Measurements from ENCODE around the gene SCGB1A1.

The SCGB1A1 gene

DNA sequence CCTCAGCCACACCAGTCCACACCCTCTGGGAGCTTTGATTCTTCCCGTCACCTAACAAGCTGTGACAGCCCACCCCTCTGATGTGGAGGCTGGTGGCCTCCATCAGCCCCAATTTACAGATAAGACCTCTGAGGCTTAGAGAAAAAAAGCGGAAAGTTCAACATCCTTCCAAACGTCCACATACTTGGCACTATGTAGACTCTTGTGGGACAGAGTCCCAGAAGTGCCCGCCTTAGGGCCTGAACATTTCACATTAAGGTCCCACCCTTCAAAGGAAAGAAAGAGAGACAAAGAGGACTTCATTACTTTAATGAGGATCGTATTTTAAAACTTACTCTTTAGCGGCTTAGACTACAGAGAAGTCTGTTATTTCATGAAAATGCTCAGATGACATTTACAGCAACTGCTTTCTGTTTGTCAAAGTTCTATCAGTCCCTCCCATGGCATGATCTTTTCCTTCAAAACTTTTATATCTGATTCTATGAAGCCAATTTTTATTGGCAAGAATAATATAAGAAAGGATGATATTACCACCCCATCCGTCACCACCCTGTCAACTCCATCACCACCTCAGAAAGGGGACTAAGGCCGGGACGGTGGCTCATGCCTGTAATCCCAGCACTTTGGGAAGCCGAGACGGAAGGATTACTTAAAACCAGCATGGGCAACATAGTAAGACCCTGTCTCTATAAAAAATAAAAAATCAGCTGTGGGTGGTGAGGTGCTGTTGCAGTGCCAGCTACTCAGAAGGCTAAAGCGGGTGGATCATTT is 15.7 kb upstream of the SCGB1A1 start:
- TF ChIP-seq ZNF274 (IDR thresholded peaks at IDR 0.05; ENCODE audit: low read depth, low read length), result no peak

GRCh38 chr11:62404435-62404834 is 14.4 kb upstream of the SCGB1A1 start:
- no peak overlapping the region for H3K4me3 ChIP-seq (ENCODE audit: low read length)
- TF ChIP-seq ZNF274 (IDR thresholded peaks at IDR 0.05; ENCODE audit: low read depth, low read length), result no peak

More for the DNA sequence above, 15.7 kb upstream of the SCGB1A1 start:
- H3K4me3 ChIP-seq (ENCODE audit: low read length), result no peak overlapping the region

GRCh38 chr11:62404901-62405300 is 13.9 kb upstream of the SCGB1A1 start:
- H3K4me3 ChIP-seq (ENCODE audit: low read length), result no peak overlapping the region
- no peak for TF ChIP-seq ZNF274 (IDR thresholded peaks at IDR 0.05; ENCODE audit: low read depth, low read length)

GRCh38 chr11:62406034-62406433 is 12.8 kb upstream of the SCGB1A1 start:
- no peak for TF ChIP-seq ZNF274 (IDR thresholded peaks at IDR 0.05; ENCODE audit: low read depth, low read length)
- H3K4me3 ChIP-seq (ENCODE audit: low read length), result no peak overlapping the region

DNA sequence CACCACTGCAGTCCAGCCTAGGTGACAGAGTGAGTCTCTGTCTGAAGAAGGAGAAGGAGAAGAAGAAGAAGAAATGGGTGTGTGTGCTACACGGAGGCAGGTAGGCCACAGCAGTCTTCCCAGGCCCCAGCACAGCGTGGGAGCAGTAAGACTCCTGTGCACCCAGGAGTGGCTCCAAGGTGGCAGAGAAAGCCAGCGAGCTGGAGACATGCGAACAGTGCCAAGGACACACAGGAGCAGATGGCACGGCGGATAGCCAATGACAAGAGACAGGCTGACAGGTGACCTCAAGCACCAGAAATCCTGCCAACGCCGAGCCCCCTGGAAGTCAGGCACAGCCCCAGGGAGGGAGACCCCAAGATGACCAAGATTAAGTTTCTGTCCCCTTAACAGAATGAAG is 9.0 kb upstream of the SCGB1A1 start:
- H3K4me3 ChIP-seq (ENCODE audit: low read length), result no peak overlapping the region
- no peak for TF ChIP-seq ZNF274 (IDR thresholded peaks at IDR 0.05; ENCODE audit: low read depth, low read length)

- no peak for TF ChIP-seq ZNF274 (IDR thresholded peaks at IDR 0.05; ENCODE audit: low read depth, low read length)
- H3K4me3 ChIP-seq (ENCODE audit: low read length), result no peak overlapping the region
Observed at GRCh38 chr11:62410972-62411371, 7.9 kb upstream of the SCGB1A1 start.

DNA sequence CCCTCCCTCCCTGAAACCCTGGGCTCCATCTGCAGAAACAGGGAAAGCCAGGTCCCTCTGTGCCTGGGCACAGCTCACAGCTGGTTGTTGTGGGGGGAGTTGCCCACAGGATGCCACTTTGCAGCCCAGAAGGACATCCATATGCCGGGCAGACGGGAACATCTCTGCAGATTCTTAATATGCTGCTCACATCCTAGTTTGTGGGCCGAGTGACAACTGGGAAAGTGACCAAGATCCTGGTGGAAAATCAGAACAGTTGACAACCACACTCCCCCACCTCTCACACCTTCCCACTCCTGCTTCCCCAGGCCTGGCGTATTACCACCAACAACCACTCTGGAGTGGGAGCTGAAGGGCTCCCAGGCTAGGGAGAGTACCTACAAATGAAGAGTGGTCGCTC is 7.3 kb upstream of the SCGB1A1 start:
- no peak overlapping the region for H3K4me3 ChIP-seq (ENCODE audit: low read length)
- no peak for TF ChIP-seq ZNF274 (IDR thresholded peaks at IDR 0.05; ENCODE audit: low read depth, low read length)

- no peak for TF ChIP-seq ZNF274 (IDR thresholded peaks at IDR 0.05; ENCODE audit: low read depth, low read length)
- no peak overlapping the region for H3K4me3 ChIP-seq (ENCODE audit: low read length)
Observed at GRCh38 chr11:62413060-62413696, 5.7 kb upstream of the SCGB1A1 start.

- H3K4me3 ChIP-seq (ENCODE audit: low read length), result no peak overlapping the region
- no peak for TF ChIP-seq ZNF274 (IDR thresholded peaks at IDR 0.05; ENCODE audit: low read depth, low read length)
Observed at GRCh38 chr11:62416596-62416995, 2.2 kb upstream of the SCGB1A1 start.

DNA sequence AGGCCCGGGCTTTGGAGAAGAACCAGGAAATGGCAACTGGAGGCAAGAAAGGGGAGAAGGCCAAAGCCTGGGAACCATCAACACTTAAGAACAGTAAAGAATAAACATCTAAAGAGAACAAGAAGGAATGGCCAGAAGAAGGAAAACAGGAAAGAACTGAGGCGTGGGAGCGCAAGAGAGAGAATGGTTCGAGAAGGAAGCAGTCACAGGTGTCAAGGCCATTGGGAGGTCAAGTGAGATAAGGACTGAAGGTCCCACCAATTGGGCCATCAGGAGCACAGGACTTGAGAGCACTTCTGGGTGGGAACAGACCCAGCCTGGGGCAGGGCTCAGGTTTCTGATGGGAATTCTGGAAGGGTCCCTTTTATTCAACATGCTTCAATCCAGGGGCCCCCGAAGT is 697 bp upstream of the SCGB1A1 start:
- H3K4me3 ChIP-seq (ENCODE audit: low read length), result no peak overlapping the region
- TF ChIP-seq ZNF274 (IDR thresholded peaks at IDR 0.05; ENCODE audit: low read depth, low read length), result no peak

DNA sequence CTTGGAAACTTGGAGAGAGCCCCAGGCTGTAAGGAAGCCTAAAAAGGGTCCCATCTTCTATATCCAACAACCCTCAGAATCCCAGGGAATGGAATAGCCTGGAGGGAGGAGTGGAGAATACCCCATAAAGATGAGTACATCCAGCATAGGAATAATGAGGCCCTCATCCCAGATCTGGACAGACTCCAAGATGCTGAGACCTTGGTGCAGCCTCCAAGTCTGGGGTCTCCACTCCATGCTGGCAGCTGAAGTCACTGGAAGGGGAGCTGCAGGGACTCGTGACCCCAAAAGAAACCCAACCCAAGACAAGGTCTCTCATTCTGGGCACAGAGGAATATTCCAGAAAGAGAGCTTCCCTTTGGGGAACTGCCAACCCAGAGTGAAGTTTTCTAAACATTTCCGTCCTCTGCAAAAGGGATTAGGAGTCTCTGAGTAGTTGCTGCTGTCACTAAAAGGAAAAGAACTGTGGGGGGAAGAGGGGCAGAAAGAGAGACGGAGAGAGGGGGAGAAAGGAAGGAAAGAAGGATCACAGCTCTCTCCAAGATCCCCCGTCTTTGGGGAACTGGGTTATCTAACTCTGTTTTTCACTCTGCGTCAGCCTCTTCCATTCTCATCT is 589 bp downstream of the SCGB1A1 start:
- no peak for TF ChIP-seq ZNF274 (IDR thresholded peaks at IDR 0.05; ENCODE audit: low read depth, low read length)

GRCh38 chr11:62419943-62420342 is 1.1 kb downstream of the SCGB1A1 start:
- no peak overlapping the region for H3K4me3 ChIP-seq (ENCODE audit: low read length)
- no peak for TF ChIP-seq ZNF274 (IDR thresholded peaks at IDR 0.05; ENCODE audit: low read depth, low read length)

More for the DNA sequence above, 589 bp downstream of the SCGB1A1 start:
- H3K4me3 ChIP-seq (ENCODE audit: low read length), result no peak overlapping the region

GRCh38 chr11:62420882-62421281 is 2.0 kb downstream of the SCGB1A1 start:
- H3K4me3 ChIP-seq (ENCODE audit: low read length), result no peak overlapping the region
- no peak for TF ChIP-seq ZNF274 (IDR thresholded peaks at IDR 0.05; ENCODE audit: low read depth, low read length)

- no peak overlapping the region for H3K4me3 ChIP-seq (ENCODE audit: low read length)
- no peak for TF ChIP-seq ZNF274 (IDR thresholded peaks at IDR 0.05; ENCODE audit: low read depth, low read length)
Observed at GRCh38 chr11:62421996-62422395, 3.2 kb downstream of the SCGB1A1 start.

GRCh38 chr11:62423012-62423411 is 4.2 kb downstream of the SCGB1A1 start:
- no peak for TF ChIP-seq ZNF274 (IDR thresholded peaks at IDR 0.05; ENCODE audit: low read depth, low read length)
- H3K4me3 ChIP-seq (ENCODE audit: low read length), result no peak overlapping the region
